T1000 (cell line): ENCODE data around the gene RPS16.

ENCODE experiments used
- DNase-seq: peaks from one replicate; lab custom pipeline; 2025; ENCODE audit warnings: mixed read lengths; lab: John Stamatoyannopoulos, UW

Gene RPS16

DNA sequence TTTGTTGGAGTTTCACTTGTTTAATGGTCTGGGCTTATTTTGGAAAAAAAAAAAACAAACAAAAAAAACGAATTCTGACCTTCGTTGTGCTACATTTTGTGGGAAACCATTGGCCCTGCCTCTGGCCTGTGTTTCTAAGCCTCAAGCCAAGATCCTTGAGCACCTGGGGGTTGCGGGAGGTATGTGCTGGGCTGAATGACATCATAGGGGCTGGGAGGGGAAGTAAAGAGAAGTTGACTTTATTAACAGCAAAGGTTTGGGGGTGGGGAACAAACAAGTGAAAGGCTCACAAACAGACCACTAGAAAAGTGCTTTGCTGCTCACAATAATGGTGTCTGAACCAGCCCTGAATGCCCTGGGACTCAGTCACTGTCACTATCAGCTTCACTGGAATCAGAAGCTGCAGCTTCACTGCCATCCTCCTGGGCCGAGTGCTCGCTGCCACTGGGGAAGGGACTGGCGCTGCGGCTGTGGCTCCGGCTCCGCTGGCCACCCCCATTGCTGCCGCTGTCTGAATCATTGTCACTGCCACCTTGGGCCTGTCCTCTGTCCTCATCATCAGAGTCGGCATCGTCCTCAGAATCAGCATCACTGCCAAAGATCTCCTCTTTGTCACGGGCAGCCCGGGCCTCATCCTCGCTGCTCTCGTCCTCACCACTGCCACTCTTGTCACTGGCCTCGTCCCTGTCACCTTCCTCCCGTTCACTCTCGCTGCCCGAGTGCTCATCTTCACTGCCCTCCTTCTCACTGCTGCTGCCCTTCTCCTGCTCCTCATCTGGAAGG lies 49.9 kb downstream of the RPS16 start:
- DNase-seq, result no peak

DNA sequence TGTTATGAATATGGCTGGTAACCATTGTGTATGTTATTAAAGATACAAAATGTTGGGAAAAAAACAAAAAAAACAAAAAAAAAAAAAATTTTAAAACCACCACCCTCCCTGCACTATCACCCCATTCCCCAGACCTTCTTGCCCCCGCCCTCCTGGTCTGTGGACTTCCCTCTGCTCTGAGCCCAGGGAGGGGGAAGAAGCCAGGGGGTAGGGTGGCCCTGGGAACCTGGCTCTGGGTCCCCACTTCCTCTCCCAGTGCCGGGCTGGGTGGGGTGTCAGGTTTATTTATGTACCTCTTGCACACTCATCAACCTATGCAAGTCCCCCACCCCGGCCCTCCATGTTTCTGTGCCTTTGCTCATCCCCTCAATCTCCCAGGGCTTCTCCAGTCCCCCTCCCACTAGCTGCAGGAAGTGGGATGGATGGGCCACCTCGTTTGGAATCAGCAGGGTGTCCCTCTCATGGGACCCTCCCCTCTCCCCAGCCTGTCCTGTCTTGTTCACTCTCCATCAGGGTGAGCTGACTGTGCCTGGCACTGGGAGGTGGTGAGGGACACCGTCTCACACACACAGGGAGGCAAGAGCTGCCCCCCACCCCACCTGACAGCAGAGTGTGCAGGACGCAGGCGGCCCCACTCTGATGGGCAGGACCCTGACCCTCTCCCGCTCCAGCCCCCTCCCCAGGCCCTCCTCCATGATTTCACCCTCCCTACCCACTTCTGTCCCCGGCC lies 50.7 kb downstream of the RPS16 start:
- DNase-seq, result no peak
